Neuronal stem cell (in vitro differentiated cells): ENCODE measurements around the gene TMEM131L.

ENCODE experiments used
- DNase-seq: peaks from one replicate; pipeline ENCODE4 v3.0.0-alpha.2; 2013; ENCODE audit warnings: low spot score
- H2AFZ ChIP-seq: one replicate; pipeline ENCODE4 v1.6.1; 2013; ENCODE audit warnings: mild to moderate bottlenecking, low read length, inconsistent platforms
- H2AK5ac ChIP-seq: 2 replicates; pipeline ENCODE4 v1.6.1; 2013; ENCODE audit warnings: low read depth, mild to moderate bottlenecking, inconsistent platforms, low read length, moderate library complexity, mixed read lengths
- H2BK120ac ChIP-seq: 2 replicates; pipeline ENCODE4 v1.6.1; 2013; ENCODE audit warnings: low read depth, mild to moderate bottlenecking, inconsistent platforms, low read length, moderate library complexity, mixed read lengths
- H2BK12ac ChIP-seq: one replicate; pipeline ENCODE4 v1.6.1; 2013; ENCODE audit warnings: low read length, inconsistent platforms
- H2BK15ac ChIP-seq: 2 replicates; pipeline ENCODE4 v1.6.1; 2013; ENCODE audit warnings: mild to moderate bottlenecking, low read length, inconsistent platforms, mixed read lengths
- H2BK5ac ChIP-seq: one replicate; pipeline ENCODE4 v1.6.1; 2013; ENCODE audit warnings: inconsistent platforms, mild to moderate bottlenecking, low read length, moderate library complexity
- H3K14ac ChIP-seq: one replicate; pipeline ENCODE4 v1.6.1; 2013; ENCODE audit warnings: low read length, inconsistent platforms
- H3K18ac ChIP-seq: 2 replicates; pipeline ENCODE4 v1.6.1; 2013; ENCODE audit warnings: low read length, inconsistent platforms
- H3K23ac ChIP-seq: 2 replicates; pipeline ENCODE4 v1.6.1; 2013; ENCODE audit warnings: low read depth, mild to moderate bottlenecking, mixed read lengths, low read length, inconsistent platforms; ENCODE audit not compliant: poor library complexity
- H3K27ac ChIP-seq: replicated peaks from 3 replicates; pipeline ENCODE4 v1.5.1; 2013; ENCODE audit warnings: low read length, inconsistent platforms
- H3K27me3 ChIP-seq, 3 experiments: 2 replicates each; pipeline ENCODE4 v1.6.1; 2013; ENCODE audit warnings: low read length in 3 of 3, mild to moderate bottlenecking in 2 of 3, inconsistent platforms in 1 of 3, low read depth in 1 of 3, mixed read lengths in 1 of 3, moderate library complexity in 1 of 3; ENCODE audit not compliant: control insufficient read depth in 3 of 3, insufficient read depth in 3 of 3
- H3K36me3 ChIP-seq, 2 donors: replicated peaks in 1 of 2; 2 replicates each; pipeline ENCODE4 v1.6.1; 2013; ENCODE audit warnings: low read length in 2 of 2; ENCODE audit not compliant: control insufficient read depth in 2 of 2, insufficient read depth in 2 of 2
- H3K4ac ChIP-seq: 2 replicates; pipeline ENCODE4 v1.6.1; 2013; ENCODE audit warnings: inconsistent platforms, mild to moderate bottlenecking, low read length, moderate library complexity
- H3K4me1 ChIP-seq, 2 donors: 1 replicate in 1 of 2; 2 replicates in 1 of 2; pipeline ENCODE4 v1.6.1; 2013; ENCODE audit warnings: low read length in 2 of 2, low read depth in 1 of 2; ENCODE audit not compliant: control insufficient read depth in 2 of 2, insufficient read depth in 1 of 2
- H3K4me2 ChIP-seq: one replicate; pipeline ENCODE4 v1.6.1; 2013; ENCODE audit warnings: mild to moderate bottlenecking, low read length, inconsistent platforms; ENCODE audit not compliant: insufficient read depth, poor library complexity, severe bottlenecking
- H3K4me3 ChIP-seq, 2 donors: 2 replicates each; pipeline ENCODE4 v1.5.1; 2013; ENCODE audit warnings: low read length in 2 of 2, mild to moderate bottlenecking in 2 of 2, inconsistent platforms in 1 of 2, moderate library complexity in 1 of 2
- H3K79me1 ChIP-seq: one replicate; pipeline ENCODE4 v1.6.1; 2013; ENCODE audit warnings: low read depth, mild to moderate bottlenecking, inconsistent platforms, low read length, moderate library complexity
- H3K9ac ChIP-seq: one replicate; pipeline ENCODE4 v1.6.1; 2013; ENCODE audit warnings: mild to moderate bottlenecking, low read depth, low read length, inconsistent platforms; ENCODE audit not compliant: poor library complexity
- H3K9me3 ChIP-seq, 2 donors: replicated peaks in 1 of 2; 2 replicates each; pipeline versions ENCODE3 to v1.6.1; 2013; ENCODE audit warnings: low read length in 2 of 2, mild to moderate bottlenecking in 2 of 2, inconsistent platforms in 1 of 2, low read depth in 1 of 2, mixed read lengths in 1 of 2, moderate library complexity in 1 of 2; ENCODE audit not compliant: control insufficient read depth in 2 of 2, insufficient read depth in 1 of 2
- H4K8ac ChIP-seq: one replicate; pipeline ENCODE4 v1.6.1; 2013; ENCODE audit warnings: low read depth, mild to moderate bottlenecking, inconsistent platforms, low read length, moderate library complexity
- H4K91ac ChIP-seq: one replicate; pipeline ENCODE4 v1.6.1; 2013; ENCODE audit warnings: low read length, low read depth, mild to moderate bottlenecking, inconsistent platforms; ENCODE audit not compliant: poor library complexity
- WGBS, 2 donors: extraction: QIAGEN DNeasy Blood & Tissue Kit; methylation state at CpG; one replicate each; pipeline ENCODE4 v1.1.7; 2013; ENCODE audit warnings: missing lambda C conversion rate in 2 of 2, mixed read lengths in 1 of 2; ENCODE audit not compliant: insufficient read length in 2 of 2, insufficient replicate concordance in 1 of 2; ENCODE audit errors: extremely low coverage in 2 of 2; 5-methylcytosine and 5-hydroxymethylcytosine counted together

TMEM131L gene

GRCh38 chr4:153610623-153611376 is 144.6 kb downstream of the TMEM131L start:
- Histone ChIP-seq H4K91ac (no peak overlapping the region), H3K23ac (no peak overlapping the region), H2AFZ (no peak overlapping the region), H2BK5ac (no peak overlapping the region), H3K9me3 (peaks cover 0 to 16% of the 10 kb centered on the region in 2 donors), H3K4me1 (peaks cover 0 to 2% of the 10 kb centered on the region in 2 donors), H3K27ac (no peak overlapping the region), H3K4ac (no peak overlapping the region), H2AK5ac (no peak overlapping the region), H2BK15ac (no peak overlapping the region), H3K27me3 (no peaks in the 10 kb centered on the region), H3K9ac (no peak overlapping the region), H3K36me3 (peaks cover 6 to 70% of the 10 kb centered on the region in 2 donors), H4K8ac (no peak overlapping the region), H2BK120ac (no peak overlapping the region), H3K18ac (no peak overlapping the region), H3K4me2 (no peak overlapping the region), H3K4me3 (no peak overlapping the region), H3K79me1 (no peaks in the 10 kb centered on the region), H2BK12ac (no peak overlapping the region), H3K14ac (no peak overlapping the region)
- no peak for DNase-seq
- no CpG with 5 or more reads among the region's 5 CpGs for WGBS, 2 donors

- Histone ChIP-seq H4K8ac (no peak overlapping the region), H3K4me1 (peaks cover 0 to 2% of the 10 kb centered on the region in 2 donors), H3K79me1 (no peaks in the 10 kb centered on the region), H3K9ac (no peak overlapping the region), H3K4me2 (no peak overlapping the region), H3K18ac (no peak overlapping the region), H3K14ac (no peak overlapping the region), H2BK120ac (no peak overlapping the region), H4K91ac (no peak overlapping the region), H2BK15ac (no peak overlapping the region), H2BK12ac (no peak overlapping the region), H3K4ac (no peak overlapping the region), H3K4me3 (no peak overlapping the region), H2AK5ac (no peak overlapping the region), H3K27ac (no peak overlapping the region), H2BK5ac (no peak overlapping the region), H3K9me3 (peaks cover 2 to 17% of the 10 kb centered on the region in 2 donors), H3K27me3 (no peaks in the 10 kb centered on the region), H3K36me3 (peaks cover 5 to 68% of the 10 kb centered on the region in 2 donors), H2AFZ (no peak overlapping the region), H3K23ac (no peak overlapping the region)
- DNase-seq: no peak
- WGBS, 2 donors: no CpG with 5 or more reads among the region's 3 CpGs
Observed at GRCh38 chr4:153611679-153612078, 145.5 kb downstream of the TMEM131L start.

GRCh38 chr4:153612878-153613277 is 146.7 kb downstream of the TMEM131L start:
- no peak overlapping the region for H3K4ac ChIP-seq
- no peak overlapping the region for H3K4me2 ChIP-seq
- H3K27me3 ChIP-seq: no peaks in the 10 kb centered on the region
- no peak overlapping the region for H3K18ac ChIP-seq
- no CpG with 5 or more reads among the region's 2 CpGs for WGBS, 2 donors
- no peak overlapping the region for H2BK5ac ChIP-seq
- no peak overlapping the region for H3K14ac ChIP-seq
- peaks cover 5 to 64% of the 10 kb centered on the region in 2 donors for H3K36me3 ChIP-seq
- no peak overlapping the region for H2BK15ac ChIP-seq
- H3K9ac ChIP-seq: no peak overlapping the region
- H3K4me3 ChIP-seq: no peak overlapping the region
- H4K91ac ChIP-seq: no peak overlapping the region
- no peak overlapping the region for H2BK120ac ChIP-seq
- no peak overlapping the region for H3K23ac ChIP-seq
- no peak overlapping the region for H2AK5ac ChIP-seq
- peaks cover 2 to 19% of the 10 kb centered on the region in 2 donors for H3K9me3 ChIP-seq
- no peak overlapping the region for H2BK12ac ChIP-seq
- H3K27ac ChIP-seq: no peak overlapping the region
- H4K8ac ChIP-seq: no peak overlapping the region
- no peak for DNase-seq
- no peak overlapping the region for H2AFZ ChIP-seq
- peaks cover 0 to 2% of the 10 kb centered on the region in 2 donors for H3K4me1 ChIP-seq
- H3K79me1 ChIP-seq: no peaks in the 10 kb centered on the region

GRCh38 chr4:153616006-153616555 is 149.9 kb downstream of the TMEM131L start:
- Histone ChIP-seq H3K4me3 (no peak overlapping the region), H2BK5ac (no peak overlapping the region), H3K27ac (no peak overlapping the region), H3K36me3 (peaks cover 5 to 70% of the 10 kb centered on the region in 2 donors), H2BK120ac (no peak overlapping the region), H3K18ac (no peak overlapping the region), H3K23ac (no peak overlapping the region), H2AFZ (no peak overlapping the region), H4K8ac (no peak overlapping the region), H3K9ac (no peak overlapping the region), H3K4me2 (no peak overlapping the region), H3K14ac (no peak overlapping the region), H2AK5ac (no peak overlapping the region), H3K79me1 (no peaks in the 10 kb centered on the region), H3K4ac (no peak overlapping the region), H2BK15ac (no peak overlapping the region), H2BK12ac (no peak overlapping the region), H4K91ac (no peak overlapping the region), H3K27me3 (no peaks in the 10 kb centered on the region), H3K4me1 (peaks cover 11 to 12% of the 10 kb centered on the region in 2 donors), H3K9me3 (peaks cover 2 to 19% of the 10 kb centered on the region in 2 donors)
- no CpG with 5 or more reads among the region's 8 CpGs for WGBS, 2 donors
- no peak for DNase-seq
